ENCODE results near the gene EFEMP2.

- TF ChIP-seq, protein P1, sequence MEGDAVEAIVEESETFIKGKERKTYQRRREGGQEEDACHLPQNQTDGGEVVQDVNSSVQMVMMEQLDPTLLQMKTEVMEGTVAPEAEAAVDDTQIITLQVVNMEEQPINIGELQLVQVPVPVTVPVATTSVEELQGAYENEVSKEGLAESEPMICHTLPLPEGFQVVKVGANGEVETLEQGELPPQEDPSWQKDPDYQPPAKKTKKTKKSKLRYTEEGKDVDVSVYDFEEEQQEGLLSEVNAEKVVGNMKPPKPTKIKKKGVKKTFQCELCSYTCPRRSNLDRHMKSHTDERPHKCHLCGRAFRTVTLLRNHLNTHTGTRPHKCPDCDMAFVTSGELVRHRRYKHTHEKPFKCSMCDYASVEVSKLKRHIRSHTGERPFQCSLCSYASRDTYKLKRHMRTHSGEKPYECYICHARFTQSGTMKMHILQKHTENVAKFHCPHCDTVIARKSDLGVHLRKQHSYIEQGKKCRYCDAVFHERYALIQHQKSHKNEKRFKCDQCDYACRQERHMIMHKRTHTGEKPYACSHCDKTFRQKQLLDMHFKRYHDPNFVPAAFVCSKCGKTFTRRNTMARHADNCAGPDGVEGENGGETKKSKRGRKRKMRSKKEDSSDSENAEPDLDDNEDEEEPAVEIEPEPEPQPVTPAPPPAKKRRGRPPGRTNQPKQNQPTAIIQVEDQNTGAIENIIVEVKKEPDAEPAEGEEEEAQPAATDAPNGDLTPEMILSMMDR (IDR thresholded peaks at IDR 0.05): no peak
- no peak for TF ChIP-seq POLR2AphosphoS5 (IDR thresholded peaks at IDR 0.05; ENCODE audit: low read depth, low read length)
- TF ChIP-seq, protein P2, sequence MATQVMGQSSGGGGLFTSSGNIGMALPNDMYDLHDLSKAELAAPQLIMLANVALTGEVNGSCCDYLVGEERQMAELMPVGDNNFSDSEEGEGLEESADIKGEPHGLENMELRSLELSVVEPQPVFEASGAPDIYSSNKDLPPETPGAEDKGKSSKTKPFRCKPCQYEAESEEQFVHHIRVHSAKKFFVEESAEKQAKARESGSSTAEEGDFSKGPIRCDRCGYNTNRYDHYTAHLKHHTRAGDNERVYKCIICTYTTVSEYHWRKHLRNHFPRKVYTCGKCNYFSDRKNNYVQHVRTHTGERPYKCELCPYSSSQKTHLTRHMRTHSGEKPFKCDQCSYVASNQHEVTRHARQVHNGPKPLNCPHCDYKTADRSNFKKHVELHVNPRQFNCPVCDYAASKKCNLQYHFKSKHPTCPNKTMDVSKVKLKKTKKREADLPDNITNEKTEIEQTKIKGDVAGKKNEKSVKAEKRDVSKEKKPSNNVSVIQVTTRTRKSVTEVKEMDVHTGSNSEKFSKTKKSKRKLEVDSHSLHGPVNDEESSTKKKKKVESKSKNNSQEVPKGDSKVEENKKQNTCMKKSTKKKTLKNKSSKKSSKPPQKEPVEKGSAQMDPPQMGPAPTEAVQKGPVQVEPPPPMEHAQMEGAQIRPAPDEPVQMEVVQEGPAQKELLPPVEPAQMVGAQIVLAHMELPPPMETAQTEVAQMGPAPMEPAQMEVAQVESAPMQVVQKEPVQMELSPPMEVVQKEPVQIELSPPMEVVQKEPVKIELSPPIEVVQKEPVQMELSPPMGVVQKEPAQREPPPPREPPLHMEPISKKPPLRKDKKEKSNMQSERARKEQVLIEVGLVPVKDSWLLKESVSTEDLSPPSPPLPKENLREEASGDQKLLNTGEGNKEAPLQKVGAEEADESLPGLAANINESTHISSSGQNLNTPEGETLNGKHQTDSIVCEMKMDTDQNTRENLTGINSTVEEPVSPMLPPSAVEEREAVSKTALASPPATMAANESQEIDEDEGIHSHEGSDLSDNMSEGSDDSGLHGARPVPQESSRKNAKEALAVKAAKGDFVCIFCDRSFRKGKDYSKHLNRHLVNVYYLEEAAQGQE (IDR thresholded peaks at IDR 0.05; ENCODE audit: insufficient read depth in 1 of 2, low read depth in 2 of 2, low read length in 1 of 2): no peak
Observed at GRCh38 chr11:65900899-65901180, 28.2 kb upstream of the EFEMP2 start.

Measured in Panc1 (cell line).